Dermis blood vessel endothelial cell (primary cell): ENCODE data around the gene ZNF827. TPM values are rescaled to one million over a fixed set of nuclear protein-coding genes. Genes with fewer than 3 reads are reported as not detected.

Experiments
- total RNA-seq: library from RNA; depleted of rRNA; stranded (reverse); fragments of >200 nt; gene quantifications from 2 replicates; pipeline ENCODE4 v1.2.3, GENCODE V29; 2014

Gene ZNF827
- total RNA-seq, 1 donor from 2014 or later, result 4.4 TPM

Other genes with a start within 250 kb of the ZNF827 start
- gene LSM6, start 236.9 kb upstream of the ZNF827 start, total RNA-seq, result 28.4 and 44.2 TPM in 2 replicates